Upper lobe of left lung (tissue), 6 donors: ENCODE data around the gene GRID1. TPM values are rescaled to one million over a fixed set of nuclear protein-coding genes. Genes with fewer than 3 reads are reported as not detected.

ENCODE experiments used
- ATAC-seq, 2 donors: fragments of 200-7000 bp; cut with Tn5 transposase; one replicate each; pipeline ENCODE4 v1.9.1; 2022; ENCODE audit warnings: mild to moderate bottlenecking in 2 of 2, moderate library complexity in 2 of 2; ENCODE audit not compliant: low FRiP score in 2 of 2
- DNase-seq, 2 donors: peaks; one replicate each; pipeline ENCODE4 v3.0.0-alpha.2; 2019 to 2020
- H3K27ac ChIP-seq, 4 donors: fragments of 200-600 bp; sonication (generic); one replicate each; pipeline ENCODE4 v1.5.1; 2016 to 2019
- H3K27me3 ChIP-seq, 4 donors: fragments of 200-600 bp; sonication (generic); one replicate each; pipeline ENCODE4 v1.5.1; 2017 to 2019
- H3K36me3 ChIP-seq, 4 donors: fragments of 200-600 bp; sonication (generic); one replicate each; pipeline ENCODE4 v1.5.1; 2016 to 2019
- H3K4me1 ChIP-seq, 4 donors: fragments of 200-600 bp; sonication (generic); one replicate each; pipeline ENCODE4 v1.5.1; 2018 to 2019
- H3K4me3 ChIP-seq, 4 donors: fragments of 200-600 bp; sonication (generic); one replicate each; pipeline ENCODE4 v1.5.1; 2017 to 2019; ENCODE audit warnings: mild to moderate bottlenecking in 2 of 4, moderate library complexity in 1 of 4
- H3K9me3 ChIP-seq, 4 donors: fragments of 200-600 bp; sonication (generic); one replicate each; pipeline ENCODE4 v1.5.1; 2018 to 2019
- EP300 ChIP-seq, 4 donors: sonication (generic); formaldehyde crosslinking; IDR thresholded peaks; one replicate each; pipeline ENCODE4 v1.5.1; 2017; ENCODE audit warnings: antibody characterized with exemption in 4 of 4, control low read depth in 2 of 4
- POLR2A ChIP-seq, 4 donors: fragments of 450-650 bp; IDR thresholded peaks; one replicate each; pipeline ENCODE4 v1.5.1; 2016 to 2017; ENCODE audit warnings: antibody characterized with exemption in 4 of 4, mild to moderate bottlenecking in 2 of 4
- POLR2AphosphoS5 ChIP-seq, 2 donors: sonication (generic); formaldehyde crosslinking; IDR thresholded peaks; one replicate each; pipeline ENCODE4 v1.5.1; 2017; ENCODE audit warnings: antibody characterized with exemption in 2 of 2
- WGBS, 2 donors: methylation state at CpG; one replicate each; pipeline ENCODE4 v1.1.5; 2017 to 2018; 5-methylcytosine and 5-hydroxymethylcytosine counted together
- total RNA-seq, 6 donors: library from RNA; depleted of rRNA in 4 of 6; stranded (reverse); fragments of >200 nt in 4 of 6; gene quantifications; one replicate each; pipeline versions ENCODE4 v1.1.0 to v1.2.1, GENCODE V29; 2016 to 2021
- TF ChIP-seq, protein P1 (sequence below), 6 experiments: fragments of 450-650 bp in 4 of 6; fragments of 200-600 bp in 2 of 6; sonication (generic) in 2 of 6; IDR thresholded peaks; one replicate each; pipeline ENCODE4 v1.5.1; 2016 to 2019; ENCODE audit warnings: antibody characterized with exemption in 6 of 6
- donor health status: DM: no; HTN: no; CAD: no; lungs with moderate emphysema.
- donor health status: DM: no; HTN: yes; CAD: no; lungs with severe emphysema.

Gene GRID1
- total RNA-seq, 6 donors from 2014 or later = 1.5 to 5.2 (median 3.2) TPM

DNA sequence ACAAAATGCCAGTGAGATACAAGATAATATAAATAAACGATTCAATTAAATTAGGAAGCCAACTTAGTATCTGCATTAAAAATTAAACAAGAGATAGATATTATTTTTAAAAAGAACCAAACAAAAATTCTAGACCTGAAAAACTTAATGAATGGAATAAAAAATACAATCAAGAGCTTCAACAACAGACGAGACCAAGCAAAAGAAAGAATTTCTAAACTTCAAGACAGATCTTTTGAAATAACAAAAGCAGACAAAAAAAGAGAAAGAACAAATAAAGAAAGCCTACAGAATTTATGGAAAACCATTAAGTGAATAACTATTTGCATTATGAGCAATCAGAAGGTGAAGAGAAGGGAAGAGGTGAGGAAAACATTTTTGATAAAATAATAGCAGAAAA, 555.2 kb downstream of the GRID1 start:
- 76 to 85% methylated on average over 2 of the region's 2 CpGs for WGBS, 2 donors
- Histone ChIP-seq H3K4me3 (no peak overlapping the region), H3K36me3 (no peaks in the 10 kb centered on the region), H3K4me1 (no peaks in the 10 kb centered on the region), H3K27ac (no peak overlapping the region), H3K27me3 (no peaks in the 10 kb centered on the region), H3K9me3 (peaks cover 6 to 22% (median 13%) of the 10 kb centered on the region in 4 donors)
- no peak for DNase-seq
- no peak for ATAC-seq
- TF ChIP-seq POLR2A (IDR thresholded peaks at IDR 0.05) (no peak), EP300 (IDR thresholded peaks at IDR 0.05) (no peak), POLR2AphosphoS5 (IDR thresholded peaks at IDR 0.05) (no peak)
- TF ChIP-seq, protein P1, sequence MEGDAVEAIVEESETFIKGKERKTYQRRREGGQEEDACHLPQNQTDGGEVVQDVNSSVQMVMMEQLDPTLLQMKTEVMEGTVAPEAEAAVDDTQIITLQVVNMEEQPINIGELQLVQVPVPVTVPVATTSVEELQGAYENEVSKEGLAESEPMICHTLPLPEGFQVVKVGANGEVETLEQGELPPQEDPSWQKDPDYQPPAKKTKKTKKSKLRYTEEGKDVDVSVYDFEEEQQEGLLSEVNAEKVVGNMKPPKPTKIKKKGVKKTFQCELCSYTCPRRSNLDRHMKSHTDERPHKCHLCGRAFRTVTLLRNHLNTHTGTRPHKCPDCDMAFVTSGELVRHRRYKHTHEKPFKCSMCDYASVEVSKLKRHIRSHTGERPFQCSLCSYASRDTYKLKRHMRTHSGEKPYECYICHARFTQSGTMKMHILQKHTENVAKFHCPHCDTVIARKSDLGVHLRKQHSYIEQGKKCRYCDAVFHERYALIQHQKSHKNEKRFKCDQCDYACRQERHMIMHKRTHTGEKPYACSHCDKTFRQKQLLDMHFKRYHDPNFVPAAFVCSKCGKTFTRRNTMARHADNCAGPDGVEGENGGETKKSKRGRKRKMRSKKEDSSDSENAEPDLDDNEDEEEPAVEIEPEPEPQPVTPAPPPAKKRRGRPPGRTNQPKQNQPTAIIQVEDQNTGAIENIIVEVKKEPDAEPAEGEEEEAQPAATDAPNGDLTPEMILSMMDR (IDR thresholded peaks at IDR 0.05) = no peak

DNA sequence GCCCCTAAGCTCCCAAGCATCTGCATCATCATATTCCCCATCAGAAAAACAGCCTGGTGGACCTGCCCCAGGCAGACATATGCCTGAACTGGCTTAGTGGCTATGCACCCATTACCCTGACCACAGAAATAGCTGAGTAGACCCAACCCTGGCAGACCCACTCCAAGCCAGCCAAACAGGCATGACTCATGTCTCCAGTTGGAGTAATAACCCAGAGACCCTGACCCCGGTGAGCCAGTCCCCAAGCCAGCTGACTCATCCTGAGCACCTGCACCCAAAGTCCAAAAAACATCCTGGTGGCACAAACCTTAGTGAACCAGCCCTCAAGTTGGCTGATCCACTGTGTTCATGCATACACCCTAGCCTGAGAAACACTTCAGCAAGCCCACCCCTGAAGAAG, 555.9 kb downstream of the GRID1 start:
- no peak overlapping the region for H3K27ac ChIP-seq
- peaks cover 6 to 22% (median 13%) of the 10 kb centered on the region in 4 donors for H3K9me3 ChIP-seq
- no peak overlapping the region for H3K4me3 ChIP-seq
- TF ChIP-seq, protein P1 (IDR thresholded peaks at IDR 0.05) = no peak
- TF ChIP-seq EP300 (IDR thresholded peaks at IDR 0.05) (no peak), POLR2A (IDR thresholded peaks at IDR 0.05) (no peak), POLR2AphosphoS5 (IDR thresholded peaks at IDR 0.05) (no peak)
- no peaks in the 10 kb centered on the region for H3K36me3 ChIP-seq
- H3K27me3 ChIP-seq = no peaks in the 10 kb centered on the region
- no peak for DNase-seq
- H3K4me1 ChIP-seq = no peaks in the 10 kb centered on the region
- no peak for ATAC-seq
- WGBS, 2 donors = 83% methylated on average over 1 of the region's 1 CpG; no CpG with 5 or more reads in 1 of the 2 donors

DNA sequence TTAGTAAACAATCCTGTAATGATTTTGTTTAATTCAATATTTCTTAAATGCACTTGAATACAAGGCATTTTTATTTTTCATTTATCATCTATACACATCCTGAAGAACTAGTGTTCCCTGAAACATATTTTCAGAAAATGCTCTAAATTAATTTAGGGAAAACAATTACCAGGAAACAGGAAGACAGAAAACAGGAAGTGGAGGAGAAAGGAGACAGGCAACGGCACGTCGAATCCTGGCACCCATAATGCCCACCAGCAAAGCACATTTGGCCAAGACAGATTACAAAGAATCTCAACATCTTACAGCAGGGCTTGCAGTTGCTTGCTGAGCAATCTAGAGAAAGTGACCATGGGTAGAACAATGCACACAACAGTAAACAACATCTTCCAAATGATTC, 571.1 kb downstream of the GRID1 start:
- 28 to 40% methylated on average over 3 of the region's 3 CpGs for WGBS, 2 donors
- DNase-seq (no peak), ATAC-seq (no peak)
- no peaks in the 10 kb centered on the region for H3K36me3 ChIP-seq
- H3K4me3 ChIP-seq = no peak overlapping the region
- peaks cover 0 to under 1% (median 0%) of the 10 kb centered on the region in 4 donors for H3K4me1 ChIP-seq
- H3K27ac ChIP-seq = no peak overlapping the region
- H3K27me3 ChIP-seq = no peaks in the 10 kb centered on the region
- TF ChIP-seq POLR2AphosphoS5 (IDR thresholded peaks at IDR 0.05) (no peak), POLR2A (IDR thresholded peaks at IDR 0.05) (no peak), EP300 (IDR thresholded peaks at IDR 0.05) (no peak)
- TF ChIP-seq, protein P1 (IDR thresholded peaks at IDR 0.05) = no peak
- no peaks in the 10 kb centered on the region for H3K9me3 ChIP-seq

DNA sequence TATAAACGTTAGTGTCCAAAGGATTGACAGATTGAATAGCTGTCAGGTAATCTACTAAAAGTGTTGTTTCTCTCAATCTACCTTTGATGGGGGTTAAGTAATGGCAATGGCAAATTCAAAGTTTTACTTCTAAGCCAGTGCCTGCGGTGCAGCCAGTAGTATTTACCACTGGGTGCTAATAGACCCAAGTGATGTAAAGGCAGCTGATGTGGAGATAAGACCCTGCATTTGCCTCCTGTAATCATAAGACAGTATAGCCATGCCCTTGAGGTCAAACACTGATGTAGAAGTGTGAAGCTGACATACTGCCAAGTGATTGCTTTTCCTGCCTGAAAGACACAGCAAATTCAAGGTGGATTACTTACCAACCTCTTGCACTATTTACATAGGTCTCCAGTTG, 572.0 kb downstream of the GRID1 start:
- no peak overlapping the region for H3K4me3 ChIP-seq
- H3K4me1 ChIP-seq = peaks cover 0 to 5% (median 1%) of the 10 kb centered on the region in 4 donors
- 39 to 59% methylated on average over 2 of the region's 2 CpGs for WGBS, 2 donors
- no peak for DNase-seq
- no peaks in the 10 kb centered on the region for H3K36me3 ChIP-seq
- H3K27me3 ChIP-seq = no peaks in the 10 kb centered on the region
- no peak for TF ChIP-seq EP300 (IDR thresholded peaks at IDR 0.05)
- TF ChIP-seq POLR2AphosphoS5 (IDR thresholded peaks at IDR 0.05) = no peak
- no peak for TF ChIP-seq POLR2A (IDR thresholded peaks at IDR 0.05)
- TF ChIP-seq, protein P1 (IDR thresholded peaks at IDR 0.05) = no peak
- ATAC-seq = no peak
- no peaks in the 10 kb centered on the region for H3K9me3 ChIP-seq
- H3K27ac ChIP-seq = no peak overlapping the region

DNA sequence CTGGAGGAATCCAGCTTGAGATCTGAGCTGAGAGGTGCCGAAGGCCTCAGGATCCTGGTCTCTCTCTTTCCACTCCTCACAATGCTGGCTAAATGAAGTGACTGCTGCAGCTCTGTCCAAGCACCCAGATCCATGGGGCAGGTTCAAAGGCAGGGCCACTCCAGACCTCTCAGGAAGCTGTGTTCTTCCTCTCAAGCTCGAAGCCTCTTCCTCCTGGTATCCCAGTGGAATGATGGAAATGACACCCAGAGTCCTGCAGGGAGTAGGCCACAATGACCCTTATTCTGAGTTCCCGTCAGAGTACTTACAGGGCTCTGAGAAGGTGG, 574.1 kb downstream of the GRID1 start:
- Histone ChIP-seq H3K27ac (no peak overlapping the region), H3K27me3 (no peaks in the 10 kb centered on the region), H3K4me1 (peaks cover 0 to 5% (median 1%) of the 10 kb centered on the region in 4 donors), H3K9me3 (no peaks in the 10 kb centered on the region), H3K4me3 (no peak overlapping the region), H3K36me3 (no peaks in the 10 kb centered on the region)
- WGBS, 2 donors = 60 to 71% methylated on average over 1 to 3 of the region's 3 CpGs
- no peak for TF ChIP-seq EP300 (IDR thresholded peaks at IDR 0.05)
- TF ChIP-seq, protein P1 (IDR thresholded peaks at IDR 0.05) = no peak
- TF ChIP-seq POLR2AphosphoS5 (IDR thresholded peaks at IDR 0.05) = no peak
- no peak for TF ChIP-seq POLR2A (IDR thresholded peaks at IDR 0.05)
- ATAC-seq (no peak), DNase-seq (no peak)
